GM10248 (cell line): ENCODE results near the gene CCT4.
A peak's percentile ranks its signal among the peaks of the same experiment; 100 is the strongest.
"Not testable (repeated sequence)": the region's sequence is repeated elsewhere in the genome, so short reads cannot be mapped to it uniquely, and the experiment has no call there.

ENCODE experiments used
- CTCF ChIA-PET: fragments of 300-600 bp; sonication (Branson Sonifier 250); formaldehyde crosslinking; extraction: SDS; loops from one replicate; lab custom pipeline; 2021; ENCODE audit warnings: antibody characterized with exemption; lab: Yijun Ruan, JAX
- POLR2A ChIA-PET: fragments of 350-650 bp; sonication (Branson Sonifier 250); formaldehyde crosslinking; extraction: SDS; loops from one replicate; lab custom pipeline; 2020; ENCODE audit warnings: antibody characterized with exemption; lab: Yijun Ruan, JAX
- DNase-seq: peaks from one replicate; pipeline ENCODE4 v3.0.0; 2012; ENCODE audit errors: extremely low spot score
- TF ChIP-seq, protein P1 (sequence below): IDR thresholded peaks from 2 replicates; pipeline ENCODE4 v1.5.1; 2012; ENCODE audit warnings: mild to moderate bottlenecking, low read depth; ENCODE audit errors: extremely low read depth, missing control alignments, control extremely low read depth

CCT4 gene

GRCh38 chr2:61853086-61853846, 35.2 kb downstream of the CCT4 start:
- peak; percentile 76 for DNase-seq
- CTCF ChIA-PET: interaction anchor here (1.0 to 2.4 kb wide), 3 partner anchors 12 to 20 kb away, joined by 3 to 7 read pairs (median 4); no protein-coding TSS in a partner anchor
- TF ChIP-seq, protein P1, sequence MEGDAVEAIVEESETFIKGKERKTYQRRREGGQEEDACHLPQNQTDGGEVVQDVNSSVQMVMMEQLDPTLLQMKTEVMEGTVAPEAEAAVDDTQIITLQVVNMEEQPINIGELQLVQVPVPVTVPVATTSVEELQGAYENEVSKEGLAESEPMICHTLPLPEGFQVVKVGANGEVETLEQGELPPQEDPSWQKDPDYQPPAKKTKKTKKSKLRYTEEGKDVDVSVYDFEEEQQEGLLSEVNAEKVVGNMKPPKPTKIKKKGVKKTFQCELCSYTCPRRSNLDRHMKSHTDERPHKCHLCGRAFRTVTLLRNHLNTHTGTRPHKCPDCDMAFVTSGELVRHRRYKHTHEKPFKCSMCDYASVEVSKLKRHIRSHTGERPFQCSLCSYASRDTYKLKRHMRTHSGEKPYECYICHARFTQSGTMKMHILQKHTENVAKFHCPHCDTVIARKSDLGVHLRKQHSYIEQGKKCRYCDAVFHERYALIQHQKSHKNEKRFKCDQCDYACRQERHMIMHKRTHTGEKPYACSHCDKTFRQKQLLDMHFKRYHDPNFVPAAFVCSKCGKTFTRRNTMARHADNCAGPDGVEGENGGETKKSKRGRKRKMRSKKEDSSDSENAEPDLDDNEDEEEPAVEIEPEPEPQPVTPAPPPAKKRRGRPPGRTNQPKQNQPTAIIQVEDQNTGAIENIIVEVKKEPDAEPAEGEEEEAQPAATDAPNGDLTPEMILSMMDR: no peak
- POLR2A ChIA-PET: interaction anchor here (0.6 to 1.0 kb wide), 2 partner anchors 10 to 481 kb away, joined by 3 to 4 read pairs; no protein-coding TSS in a partner anchor

DNA sequence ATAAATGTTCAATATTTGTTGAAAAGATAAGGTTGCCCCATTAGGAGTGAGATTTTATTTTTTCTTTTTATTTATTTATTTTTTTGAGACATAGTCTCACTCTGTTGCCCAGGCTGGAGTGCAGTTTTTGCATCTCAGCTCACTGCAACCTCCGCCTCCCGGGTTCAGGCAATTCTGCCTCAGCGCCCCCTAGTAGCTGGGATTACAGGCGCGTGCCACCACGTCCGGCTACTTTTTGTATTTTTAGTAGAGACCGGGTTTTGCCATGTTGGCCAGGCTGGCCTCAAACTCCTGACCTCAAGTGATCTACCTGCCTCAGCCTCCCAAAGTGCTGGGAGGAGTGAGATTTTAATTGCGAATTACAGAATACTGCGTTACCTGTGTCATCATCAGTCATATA, 37.2 kb downstream of the CCT4 start:
- CTCF ChIA-PET: interaction anchor here (1.3 to 1.9 kb wide), 3 partner anchors 9 to 15 kb away, joined by 4 to 6 read pairs (median 5); no protein-coding TSS in a partner anchor
- not testable (repeated sequence) for DNase-seq
- POLR2A ChIA-PET: interaction anchor here (0.7 kb wide), 1 partner anchor 1865 kb away, joined by 3 read pairs; no protein-coding TSS in a partner anchor

- CTCF ChIA-PET: no interaction called here
- TF ChIP-seq, protein P1: no peak
- POLR2A ChIA-PET: interaction anchor here (0.6 kb wide), 1 partner anchor 1967 kb away, joined by 4 read pairs; no protein-coding TSS in a partner anchor
- DNase-seq: no peak
Measured at GRCh38 chr2:61845320-61845719, 43.1 kb downstream of the CCT4 start.

DNA sequence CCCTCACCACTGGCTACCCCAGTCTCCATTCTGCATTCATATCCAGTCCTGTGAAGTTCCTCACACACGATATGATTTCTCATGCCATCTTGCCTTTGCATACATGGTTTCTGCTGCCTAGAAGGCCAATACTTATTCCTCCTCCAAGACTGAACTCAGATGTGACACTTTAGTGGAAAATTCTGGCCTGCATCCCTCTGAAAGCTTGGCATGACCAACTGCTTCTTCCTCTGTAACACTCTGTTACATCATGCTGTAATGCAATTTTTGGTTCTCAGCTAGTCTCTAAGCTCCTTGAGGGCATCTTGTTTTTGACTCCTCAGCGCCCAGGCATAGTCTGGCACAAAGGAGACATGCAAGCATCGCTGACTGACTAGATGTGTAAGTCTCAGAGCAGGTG, 47.2 kb downstream of the CCT4 start:
- DNase-seq: no peak
- ChIA-PET POLR2A (no interaction called here), CTCF (interaction anchor here (0.9 to 1.4 kb wide), 3 partner anchors 10 to 20 kb away, joined by 3 to 6 read pairs (median 4); no protein-coding TSS in a partner anchor)
- TF ChIP-seq, protein P1: no peak

- ChIA-PET POLR2A (no interaction called here), CTCF (interaction anchor here (1.0 to 1.3 kb wide), 3 partner anchors 16 to 26 kb away, joined by 3 read pairs; partner anchors contain the start of gene FAM161A)
- no peak for DNase-seq
- TF ChIP-seq, protein P1: no peak
Measured at GRCh38 chr2:61834893-61835292, 53.6 kb downstream of the CCT4 start.

DNA sequence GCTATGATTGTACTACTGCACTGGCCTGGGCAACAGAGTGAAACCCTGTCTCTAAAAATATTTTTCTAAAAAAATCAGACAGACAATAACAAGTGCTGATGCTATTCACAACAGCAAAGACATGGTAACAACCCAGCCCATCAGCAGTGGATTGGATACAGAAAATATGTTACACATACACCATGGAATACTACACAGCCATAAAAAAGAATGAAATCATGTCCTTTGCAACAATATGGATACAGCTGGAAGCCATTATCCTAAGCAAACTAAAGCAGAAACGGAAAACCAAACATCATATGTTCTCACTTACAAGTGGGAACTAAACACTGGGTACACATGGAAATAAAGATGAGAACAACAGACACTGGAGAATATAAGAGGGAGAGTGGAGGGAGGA, 54.5 kb downstream of the CCT4 start:
- ChIA-PET CTCF (interaction anchor here (0.9 to 1.9 kb wide), 5 partner anchors 9 to 25 kb away, joined by 3 to 7 read pairs (median 3); partner anchors contain the start of gene FAM161A), POLR2A (no interaction called here)
- no peak for DNase-seq
- TF ChIP-seq, protein P1: no peak
